SK-N-SH (cell line): Measurements from ENCODE around the gene JMJD1C. TPM values are rescaled to one million over a fixed set of nuclear protein-coding genes. Genes with fewer than 3 reads are reported as not detected.

Experiments used
- CTCF ChIA-PET: fragments of 300-600, 350-600 bp; formaldehyde crosslinking; extraction: SDS; loops from one replicate; lab custom pipeline; 2021; lab: Yijun Ruan, JAX
- POLR2A ChIA-PET: fragments of 350-600 bp; sonication (Branson Sonifier 250); formaldehyde crosslinking; extraction: SDS; loops from one replicate; lab custom pipeline; 2020; ENCODE audit warnings: antibody characterized with exemption, inconsistent platforms; lab: Yijun Ruan, JAX
- DNase-seq: peaks from one replicate; pipeline ENCODE4 v3.0.0; 2012
- H2AFZ ChIP-seq: fragments of 200-600 bp; sonication (generic); 2 replicates; pipeline ENCODE4 v1.8.1; 2016; ENCODE audit warnings: antibody characterized with exemption, mild to moderate bottlenecking, low read depth
- H3F3A ChIP-seq: fragments of 200-600 bp; sonication (generic); replicated peaks from 2 replicates; pipeline ENCODE3; 2016; ENCODE audit warnings: antibody characterized with exemption, mild to moderate bottlenecking; ENCODE audit not compliant: insufficient read depth
- H3K27ac ChIP-seq, 2 experiments: fragments of 200-500 bp in 1 of 2; fragments of 200-600 bp in 1 of 2; sonication (Bioruptor generic) in 1 of 2; sonication (generic), shearing (Covaris generic) in 1 of 2; 2 replicates each; pipeline versions ENCODE4 v1.5.1 to v1.6.1; 2014 to 2016; ENCODE audit warnings: low read depth in 2 of 2, inconsistent platforms in 1 of 2, low read length in 1 of 2, mild to moderate bottlenecking in 1 of 2, mixed read lengths in 1 of 2
- H3K27me3 ChIP-seq: fragments of 200-600 bp; sonication (generic), shearing (Covaris generic); 2 replicates; pipeline ENCODE4 v1.6.1; 2016; ENCODE audit warnings: mixed run types; ENCODE audit not compliant: insufficient read depth
- H3K36me3 ChIP-seq, 2 experiments: fragments of 200-500 bp in 1 of 2; fragments of 200-600 bp in 1 of 2; sonication (Bioruptor generic) in 1 of 2; sonication (generic) in 1 of 2; replicated peaks in 1 of 2; 2 replicates each; pipeline versions ENCODE3 to v1.5.1; 2014 to 2016; ENCODE audit warnings: low read length in 1 of 2, mild to moderate bottlenecking in 1 of 2; ENCODE audit not compliant: insufficient read depth in 2 of 2, control insufficient read depth in 1 of 2
- H3K4me1 ChIP-seq, 2 experiments: fragments of 200-500 bp in 1 of 2; fragments of 200-600 bp in 1 of 2; sonication (Bioruptor generic) in 1 of 2; sonication (generic), shearing (Covaris generic) in 1 of 2; 2 replicates each; pipeline versions ENCODE4 v1.5.1 to v1.6.1; 2014 to 2016; ENCODE audit warnings: low read depth in 1 of 2, low read length in 1 of 2, mixed run types in 1 of 2; ENCODE audit not compliant: insufficient read depth in 2 of 2, control insufficient read depth in 1 of 2
- H3K4me2 ChIP-seq: fragments of 200-600 bp; sonication (generic), shearing (Covaris generic); 2 replicates; pipeline ENCODE4 v1.6.1; 2017; ENCODE audit warnings: mixed run types
- H3K4me3 ChIP-seq, 2 experiments: fragments of 200-500 bp in 1 of 2; fragments of 200-600 bp in 1 of 2; sonication (Bioruptor generic) in 1 of 2; sonication (generic), shearing (Covaris generic) in 1 of 2; 2 replicates each; pipeline versions ENCODE4 v1.5.1 to v1.8.1; 2014 to 2016; ENCODE audit warnings: low read depth in 2 of 2, inconsistent platforms in 1 of 2, low read length in 1 of 2, mild to moderate bottlenecking in 1 of 2, mixed read lengths in 1 of 2, moderate library complexity in 1 of 2
- H3K79me2 ChIP-seq: fragments of 200-600 bp; sonication (generic); 2 replicates; pipeline ENCODE4 v1.8.1; 2017; ENCODE audit warnings: mild to moderate bottlenecking; ENCODE audit not compliant: insufficient read depth
- H3K9ac ChIP-seq: fragments of 200-600 bp; sonication (generic); 2 replicates; pipeline ENCODE4 v1.6.1; 2017; ENCODE audit warnings: mixed run types
- H3K9me2 ChIP-seq: fragments of 200-600 bp; sonication (generic); 2 replicates; pipeline ENCODE4 v1.6.1; 2017; ENCODE audit warnings: mixed run types
- H3K9me3 ChIP-seq: fragments of 200-600 bp; sonication (generic); 2 replicates; pipeline ENCODE4 v1.6.1; 2017; ENCODE audit warnings: mixed run types, mild to moderate bottlenecking, moderate library complexity
- H4K20me1 ChIP-seq: fragments of 200-600 bp; sonication (generic); 2 replicates; pipeline ENCODE4 v1.6.1; 2017; ENCODE audit warnings: mild to moderate bottlenecking, mixed run types; ENCODE audit not compliant: insufficient read depth
- ELF1 ChIP-seq: IDR thresholded peaks from 2 replicates; pipeline ENCODE4 v1.4.0; 2012
- EZH2phosphoT487 ChIP-seq: fragments of 200-600 bp; sonication (generic); IDR thresholded peaks from 2 replicates; pipeline ENCODE4 v1.6.1; 2017; ENCODE audit warnings: low read depth, mixed run types, mild to moderate bottlenecking, antibody characterized with exemption, moderate library complexity, borderline replicate concordance
- FOXJ3 ChIP-seq: sonication (generic); formaldehyde crosslinking; IDR thresholded peaks from 2 replicates; pipeline ENCODE4 v1.5.1; 2020; ENCODE audit warnings: mild to moderate bottlenecking, missing genetic modification reagents
- GATA2 ChIP-seq: sonication (generic); formaldehyde crosslinking; IDR thresholded peaks from 2 replicates; pipeline ENCODE4 v1.5.0; 2020; ENCODE audit warnings: mild to moderate bottlenecking, missing genetic modification reagents
- JUND ChIP-seq: IDR thresholded peaks from 2 replicates; pipeline ENCODE4 v1.4.0; 2012
- MEF2A ChIP-seq: IDR thresholded peaks from 2 replicates; pipeline ENCODE4 v1.4.0; 2012; ENCODE audit warnings: low read depth, borderline replicate concordance
- PBX3 ChIP-seq: IDR thresholded peaks from 2 replicates; pipeline ENCODE4; 2012
- RCOR1 ChIP-seq: fragments of 150-350 bp; IDR thresholded peaks from 2 replicates; pipeline ENCODE4 v1.6.1; 2017; ENCODE audit warnings: antibody characterized with exemption, low read length
- TCF12 ChIP-seq: IDR thresholded peaks from 2 replicates; pipeline ENCODE4 v1.4.0; 2012
- TEAD4 ChIP-seq: IDR thresholded peaks from 2 replicates; pipeline ENCODE4 v1.4.0; 2012; ENCODE audit warnings: mild to moderate bottlenecking, borderline replicate concordance; ENCODE audit not compliant: insufficient read depth
- USF1 ChIP-seq: IDR thresholded peaks from 2 replicates; pipeline ENCODE4 v1.4.0; 2012; ENCODE audit warnings: low read depth, borderline replicate concordance
- YY1 ChIP-seq: IDR thresholded peaks from 2 replicates; pipeline ENCODE4 v1.4.0; 2012; ENCODE audit warnings: low read depth, mild to moderate bottlenecking
- WGBS: methylation state at CpG from one replicate; pipeline ENCODE4 v1.1.6; 2017; ENCODE audit warnings: low lambda C conversion rate; 5-methylcytosine and 5-hydroxymethylcytosine counted together
- polyA plus RNA-seq, 3 experiments: library from polyadenylated mRNA; depleted of rRNA; stranded (reverse); fragments of >200 nt; gene quantifications; 2 replicates each; pipeline ENCODE4 v1.2.3, GENCODE V29; 2012
- TF ChIP-seq, protein P1 (sequence below): IDR thresholded peaks from 2 replicates; pipeline ENCODE4 v1.6.1; 2012; ENCODE audit warnings: mild to moderate bottlenecking, low read depth, low read length, moderate library complexity
- TF ChIP-seq, protein P2 (sequence below): IDR thresholded peaks from 2 replicates; pipeline ENCODE4 v1.4.0; 2012; ENCODE audit warnings: low read depth, borderline replicate concordance

Gene JMJD1C
- polyA plus RNA-seq, 1 of the 3 experiments (the other 2 are of a cell fraction), result 11.7 TPM

- TF ChIP-seq, protein P1, sequence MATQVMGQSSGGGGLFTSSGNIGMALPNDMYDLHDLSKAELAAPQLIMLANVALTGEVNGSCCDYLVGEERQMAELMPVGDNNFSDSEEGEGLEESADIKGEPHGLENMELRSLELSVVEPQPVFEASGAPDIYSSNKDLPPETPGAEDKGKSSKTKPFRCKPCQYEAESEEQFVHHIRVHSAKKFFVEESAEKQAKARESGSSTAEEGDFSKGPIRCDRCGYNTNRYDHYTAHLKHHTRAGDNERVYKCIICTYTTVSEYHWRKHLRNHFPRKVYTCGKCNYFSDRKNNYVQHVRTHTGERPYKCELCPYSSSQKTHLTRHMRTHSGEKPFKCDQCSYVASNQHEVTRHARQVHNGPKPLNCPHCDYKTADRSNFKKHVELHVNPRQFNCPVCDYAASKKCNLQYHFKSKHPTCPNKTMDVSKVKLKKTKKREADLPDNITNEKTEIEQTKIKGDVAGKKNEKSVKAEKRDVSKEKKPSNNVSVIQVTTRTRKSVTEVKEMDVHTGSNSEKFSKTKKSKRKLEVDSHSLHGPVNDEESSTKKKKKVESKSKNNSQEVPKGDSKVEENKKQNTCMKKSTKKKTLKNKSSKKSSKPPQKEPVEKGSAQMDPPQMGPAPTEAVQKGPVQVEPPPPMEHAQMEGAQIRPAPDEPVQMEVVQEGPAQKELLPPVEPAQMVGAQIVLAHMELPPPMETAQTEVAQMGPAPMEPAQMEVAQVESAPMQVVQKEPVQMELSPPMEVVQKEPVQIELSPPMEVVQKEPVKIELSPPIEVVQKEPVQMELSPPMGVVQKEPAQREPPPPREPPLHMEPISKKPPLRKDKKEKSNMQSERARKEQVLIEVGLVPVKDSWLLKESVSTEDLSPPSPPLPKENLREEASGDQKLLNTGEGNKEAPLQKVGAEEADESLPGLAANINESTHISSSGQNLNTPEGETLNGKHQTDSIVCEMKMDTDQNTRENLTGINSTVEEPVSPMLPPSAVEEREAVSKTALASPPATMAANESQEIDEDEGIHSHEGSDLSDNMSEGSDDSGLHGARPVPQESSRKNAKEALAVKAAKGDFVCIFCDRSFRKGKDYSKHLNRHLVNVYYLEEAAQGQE, result no peak
These were observed 40.3 kb downstream of the JMJD1C start (continued) for GRCh38 chr10:63425512-63425911.

- peaks cover 20% of the 10 kb centered on the region for H3F3A ChIP-seq
- no peak for DNase-seq
- no peak overlapping the region for H3K27ac ChIP-seq
- no peak overlapping the region for H3K4me2 ChIP-seq
- H3K9ac ChIP-seq, result no peak overlapping the region
- no peak overlapping the region for H2AFZ ChIP-seq
- no peaks in the 10 kb centered on the region for H3K9me3 ChIP-seq
- ChIA-PET POLR2A (no interaction called here), CTCF (no interaction called here)
- WGBS, result 95% methylated on average over 3 of the region's 3 CpGs
- peaks cover 0 to 10% of the 10 kb centered on the region in 2 experiments for H3K36me3 ChIP-seq
- H3K4me3 ChIP-seq, result no peak overlapping the region
- no peaks in the 10 kb centered on the region for H3K9me2 ChIP-seq
- peaks cover 99% of the 10 kb centered on the region for H3K79me2 ChIP-seq
- H3K27me3 ChIP-seq, result no peaks in the 10 kb centered on the region
- peaks cover 0 to 8% of the 10 kb centered on the region in 2 experiments; a peak in 3 of 4 replicates for H3K4me1 ChIP-seq
- H4K20me1 ChIP-seq, result peaks cover 27% of the 10 kb centered on the region
- TF ChIP-seq USF1, result no peak
- TF ChIP-seq GATA2, result no peak
These were observed 41.2 kb downstream of the JMJD1C start for GRCh38 chr10:63424576-63424975.

GRCh38 chr10:63423494-63423893, 42.3 kb downstream of the JMJD1C start:
- H3K79me2 ChIP-seq, result peaks cover 99% of the 10 kb centered on the region
- TF ChIP-seq MEF2A, result no peak
- TF ChIP-seq, protein P2, sequence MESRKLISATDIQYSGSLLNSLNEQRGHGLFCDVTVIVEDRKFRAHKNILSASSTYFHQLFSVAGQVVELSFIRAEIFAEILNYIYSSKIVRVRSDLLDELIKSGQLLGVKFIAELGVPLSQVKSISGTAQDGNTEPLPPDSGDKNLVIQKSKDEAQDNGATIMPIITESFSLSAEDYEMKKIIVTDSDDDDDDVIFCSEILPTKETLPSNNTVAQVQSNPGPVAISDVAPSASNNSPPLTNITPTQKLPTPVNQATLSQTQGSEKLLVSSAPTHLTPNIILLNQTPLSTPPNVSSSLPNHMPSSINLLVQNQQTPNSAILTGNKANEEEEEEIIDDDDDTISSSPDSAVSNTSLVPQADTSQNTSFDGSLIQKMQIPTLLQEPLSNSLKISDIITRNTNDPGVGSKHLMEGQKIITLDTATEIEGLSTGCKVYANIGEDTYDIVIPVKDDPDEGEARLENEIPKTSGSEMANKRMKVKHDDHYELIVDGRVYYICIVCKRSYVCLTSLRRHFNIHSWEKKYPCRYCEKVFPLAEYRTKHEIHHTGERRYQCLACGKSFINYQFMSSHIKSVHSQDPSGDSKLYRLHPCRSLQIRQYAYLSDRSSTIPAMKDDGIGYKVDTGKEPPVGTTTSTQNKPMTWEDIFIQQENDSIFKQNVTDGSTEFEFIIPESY, result no peak
- no peak for TF ChIP-seq TEAD4
- no peak for TF ChIP-seq RCOR1
- TF ChIP-seq YY1, result no peak
- TF ChIP-seq, protein P1, result no peak
- TF ChIP-seq FOXJ3 (CRISPR knock-in tag), result no peak
- no peak for TF ChIP-seq TCF12
- TF ChIP-seq JUND, result no peak
- no peak for TF ChIP-seq EZH2phosphoT487
- TF ChIP-seq PBX3, result no peak
- TF ChIP-seq ELF1, result no peak

More at GRCh38 chr10:63423494-63423893, 42.3 kb downstream of the JMJD1C start:
- ChIA-PET POLR2A (no interaction called here), CTCF (no interaction called here)
- Histone ChIP-seq H3K4me3 (no peak overlapping the region), H4K20me1 (peaks cover 29% of the 10 kb centered on the region), H3K4me2 (no peak overlapping the region), H3K4me1 (no peaks in the 10 kb centered on the region; a peak in 1 of 4 replicates), H3F3A (peaks cover 13% of the 10 kb centered on the region), H3K9me2 (no peaks in the 10 kb centered on the region), H3K9ac (no peak overlapping the region), H2AFZ (no peak overlapping the region), H3K27me3 (no peaks in the 10 kb centered on the region), H3K27ac (no peak overlapping the region), H3K9me3 (no peaks in the 10 kb centered on the region), H3K36me3 (peaks cover 0 to 10% of the 10 kb centered on the region in 2 experiments)
- 87% methylated on average over 3 of the region's 3 CpGs for WGBS
- DNase-seq, result no peak
